ENCODE data around the gene TBL1X. TPM values are rescaled to one million over a fixed set of nuclear protein-coding genes. Genes with fewer than 3 reads are reported as not detected.

Gene TBL1X
- total and polyA plus RNA-seq, 10 of the 15 experiments (the other 5 are each of a cell fraction or from before 2014, with no cell fraction given), result 4.4 to 26.3 (median 10.6) TPM

GRCh38 chrX:9436812-9437211 lies 28.0 kb upstream of the TBL1X start (continued):
- no peak for TF ChIP-seq TCF3 (IDR thresholded peaks at IDR 0.05; ENCODE audit: borderline replicate concordance, insufficient read depth, low read depth, low read length)
- TF ChIP-seq ZZZ3 (IDR thresholded peaks at IDR 0.05; ENCODE audit: control insufficient read depth, insufficient read length, low read depth), result no peak
- TF ChIP-seq CUX1 (IDR thresholded peaks at IDR 0.05; ENCODE audit: insufficient replicate concordance, low read depth, low read length), result no peak
- TF ChIP-seq, protein P1, sequence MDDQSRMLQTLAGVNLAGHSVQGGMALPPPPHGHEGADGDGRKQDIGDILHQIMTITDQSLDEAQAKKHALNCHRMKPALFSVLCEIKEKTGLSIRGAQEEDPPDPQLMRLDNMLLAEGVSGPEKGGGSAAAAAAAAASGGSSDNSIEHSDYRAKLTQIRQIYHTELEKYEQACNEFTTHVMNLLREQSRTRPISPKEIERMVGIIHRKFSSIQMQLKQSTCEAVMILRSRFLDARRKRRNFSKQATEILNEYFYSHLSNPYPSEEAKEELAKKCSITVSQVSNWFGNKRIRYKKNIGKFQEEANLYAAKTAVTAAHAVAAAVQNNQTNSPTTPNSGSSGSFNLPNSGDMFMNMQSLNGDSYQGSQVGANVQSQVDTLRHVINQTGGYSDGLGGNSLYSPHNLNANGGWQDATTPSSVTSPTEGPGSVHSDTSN (IDR thresholded peaks at IDR 0.05; ENCODE audit: insufficient replicate concordance, low read depth, low read length), result no peak

GRCh38 chrX:9438933-9439494 lies 25.8 kb upstream of the TBL1X start:
- RAD21 ChIA-PET (ENCODE audit: unreplicated experiment), result no interaction called here
- no peak for DNase-seq (ENCODE audit: low read depth, low spot score)
- no peak for ATAC-seq
- intact Hi-C loops (cut with micrococcal nuclease; ENCODE audit: unreplicated experiment) (no loop called here), in situ Hi-C loops (cut with MboI) (no loop called here)
- H4K20me1 ChIP-seq (ENCODE audit: control insufficient read depth, insufficient read depth), result no peaks in the 10 kb centered on the region
- SMC1A ChIA-PET (ENCODE audit: uncharacterized antibody, unreplicated experiment), result interaction anchor here (1.6 kb wide), 1 partner anchor 91 kb away, joined by 3 read pairs; no protein-coding TSS in a partner anchor
- no peak overlapping the region for H2AFZ ChIP-seq (ENCODE audit: control insufficient read depth, low read depth, low read length)
- H3K4me2 ChIP-seq (ENCODE audit: control insufficient read depth, insufficient read depth), result no peak overlapping the region
- CTCF ChIA-PET, result no interaction called here
- H3K36me3 ChIP-seq (ENCODE audit: control insufficient read depth in 2 of 2, insufficient read depth in 2 of 2, low read length in 1 of 2), result no peaks in the 10 kb centered on the region
- H3K4me3 ChIP-seq, result no peak overlapping the region
- TF ChIP-seq KDM1A (IDR thresholded peaks at IDR 0.05; ENCODE audit: borderline replicate concordance), result no peak
- TF ChIP-seq SREBF1 (IDR thresholded peaks at IDR 0.05; ENCODE audit: low read length), result no peak
- no peak for TF ChIP-seq GABPA (IDR thresholded peaks at IDR 0.05; ENCODE audit: low read depth)
- no peak for TF ChIP-seq BACH1 (IDR thresholded peaks at IDR 0.05; ENCODE audit: borderline replicate concordance)
- TF ChIP-seq IRF4 (IDR thresholded peaks at IDR 0.05; ENCODE audit: low read depth, low read length), result no peak
- TF ChIP-seq NFXL1 (IDR thresholded peaks at IDR 0.05; ENCODE audit: borderline replicate concordance), result no peak
- no peak for TF ChIP-seq FOXM1 (IDR thresholded peaks at IDR 0.05; ENCODE audit: low read depth, low read length)
- no peak for TF ChIP-seq EGR1 (IDR thresholded peaks at IDR 0.05; ENCODE audit: borderline replicate concordance in 1 of 2, low read depth in 2 of 2, low read length in 2 of 2)
- no peak for TF ChIP-seq POLR2AphosphoS2 (IDR thresholded peaks at IDR 0.05; ENCODE audit: low read depth, low read length)
- no peak for TF ChIP-seq CBFB (IDR thresholded peaks at IDR 0.05; ENCODE audit: low read depth)
- TF ChIP-seq BCL11A (IDR thresholded peaks at IDR 0.05; ENCODE audit: low read depth, low read length), result no peak
- no peak for TF ChIP-seq SUZ12 (IDR thresholded peaks at IDR 0.05; ENCODE audit: unreplicated experiment)
- no peak for TF ChIP-seq CBX3 (IDR thresholded peaks at IDR 0.05; ENCODE audit: borderline replicate concordance, low read depth)
- TF ChIP-seq DPF2 (IDR thresholded peaks at IDR 0.05), result no peak
- no peaks in the 10 kb centered on the region for H3K79me2 ChIP-seq (ENCODE audit: control insufficient read depth, insufficient read depth, low read length)
- no peaks in the 10 kb centered on the region for H3K4me1 ChIP-seq (ENCODE audit: control insufficient read depth, insufficient read depth, low read length)
- no peaks in the 10 kb centered on the region for H3K27me3 ChIP-seq (replicated peaks in 1 of 2; ENCODE audit: control insufficient read depth in 2 of 2, insufficient read depth in 2 of 2, low read length in 1 of 2)
- H3K9ac ChIP-seq (ENCODE audit: control insufficient read depth, insufficient read depth, low read length), result no peak overlapping the region
- no peak overlapping the region for H3K27ac ChIP-seq (ENCODE audit: control insufficient read depth, insufficient read depth)
- FAIRE-seq, result no peak
- BruUV-seq (replicated peaks), result no TSS peak
- no peaks in the 10 kb centered on the region; the same call in 2 of the 3 replicates for H3K9me3 ChIP-seq (replicated peaks; ENCODE audit: control insufficient read depth, insufficient read depth, low read length)
- WGBS (ENCODE audit: insufficient coverage, insufficient replicate concordance, low lambda C conversion rate, missing lambda C conversion rate), result 23% methylated on average over 3 of the region's 3 CpGs
- POLR2A ChIA-PET, result no interaction called here

All from GM12878 (cell line).